ENCODE measurements around the gene EPG5. TPM values are rescaled to one million over a fixed set of nuclear protein-coding genes. Genes with fewer than 3 reads are reported as not detected.

Gene EPG5
- total RNA-seq, 1 experiment from 2014 or later, result 16.1 TPM

- no CpG with 5 or more reads among the region's 4 CpGs for WGBS (ENCODE audit: extremely low coverage, insufficient read length, low lambda C conversion rate)
- peak; percentile 69 for DNase-seq
- Histone ChIP-seq H4K91ac (ENCODE audit: insufficient read length, low read depth, low read length) (no peak overlapping the region), H3K4me2 (ENCODE audit: insufficient read depth, insufficient read length, low read length) (no peak overlapping the region), H3K23me2 (ENCODE audit: insufficient read length, low read depth, low read length, poor library complexity, severe bottlenecking) (no peaks in the 10 kb centered on the region), H2AFZ (ENCODE audit: low read length) (no peak overlapping the region), H4K5ac (ENCODE audit: insufficient read length, low read depth, low read length) (no peak overlapping the region), H4K20me1 (ENCODE audit: control insufficient read depth, insufficient read depth, insufficient read length) (no peaks in the 10 kb centered on the region), H3K18ac (ENCODE audit: insufficient read length, low read depth, low read length) (no peak overlapping the region), H3K4me1 (ENCODE audit: insufficient read depth, low read length) (no peaks in the 10 kb centered on the region), H3K79me1 (ENCODE audit: insufficient read depth, low read depth, low read length, poor library complexity, severe bottlenecking) (no peaks in the 10 kb centered on the region), H2BK120ac (ENCODE audit: low read depth, low read length, poor library complexity, severe bottlenecking) (no peak overlapping the region), H3K56ac (ENCODE audit: insufficient read length, low read depth, low read length) (no peak overlapping the region), H2BK12ac (ENCODE audit: insufficient read length, low read depth, low read length) (no peak overlapping the region), H3K27me3 (ENCODE audit: insufficient read depth, low read length) (no peaks in the 10 kb centered on the region), H2AK5ac (ENCODE audit: insufficient read length, low read length) (no peak overlapping the region), H2BK15ac (ENCODE audit: low read depth, low read length) (no peak overlapping the region), H3K14ac (ENCODE audit: insufficient read depth, low read length) (no peak overlapping the region), H3K9me3 (ENCODE audit: control insufficient read depth, low read depth, low read length) (no peaks in the 10 kb centered on the region), H3K79me2 (ENCODE audit: insufficient read depth, low read length) (no peaks in the 10 kb centered on the region), H3K9ac (ENCODE audit: extremely low read depth, insufficient read length, low read length) (no peak overlapping the region), H3T11ph (ENCODE audit: low read length) (no peak overlapping the region), H3K4ac (ENCODE audit: low read depth, low read length) (no peak overlapping the region), H3K23ac (ENCODE audit: insufficient read length, low read depth, low read length) (no peak overlapping the region), H4K8ac (replicated peaks; ENCODE audit: insufficient read length, low read depth, low read length) (no peak overlapping the region), H2BK20ac (ENCODE audit: low read depth, low read length, poor library complexity, severe bottlenecking) (no peak overlapping the region), H3K27ac (ENCODE audit: insufficient read length, low read depth, low read length) (no peak overlapping the region), H2BK5ac (ENCODE audit: insufficient read length, low read length) (no peak overlapping the region)
- Mint-ChIP-seq H3K9me3 (no peaks in the 10 kb centered on the region), H3K27ac (no peak overlapping the region), H3K4me1 (no peaks in the 10 kb centered on the region), H3K27me3 (ENCODE audit: low read depth) (no peaks in the 10 kb centered on the region), H3K36me3 (ENCODE audit: insufficient read depth in 1 of 3, low read depth in 3 of 3) (peaks cover 7 to 58% (median 38%) of the 10 kb centered on the region in 3 experiments; a peak in 6 of 7 replicates), H3K4me3 (no peak overlapping the region)
- TF ChIP-seq CTCF (conservative IDR thresholded peaks at IDR 0.05), result peak; percentile 93
These were observed 56.6 kb downstream of the EPG5 start for GRCh38 chr18:45910405-45911023.
